GM18870 (cell line): ENCODE results near the gene PRR36.
"Not testable (repeated sequence)": the region's sequence is repeated elsewhere in the genome, so short reads cannot be mapped to it uniquely, and the experiment has no call there.

Experiments used
- ATAC-seq: cut with Tn5 transposase; IDR thresholded peaks from one replicate; pipeline ENCODE4 v1.9.1; 2021; ENCODE audit warnings: moderate library complexity; ENCODE audit not compliant: unreplicated experiment

The PRR36 gene

GRCh38 chr19:7900401-7900870 lies 26.2 kb upstream of the PRR36 start:
- no peak for ATAC-seq

- no peak for ATAC-seq
These were observed 25.7 kb upstream of the PRR36 start for GRCh38 chr19:7899751-7900378.

- ATAC-seq = no peak
These were observed 24.8 kb upstream of the PRR36 start for GRCh38 chr19:7898967-7899366.

GRCh38 chr19:7897292-7897691 lies 23.1 kb upstream of the PRR36 start:
- ATAC-seq = no peak

GRCh38 chr19:7895565-7895964 lies 21.4 kb upstream of the PRR36 start:
- no peak for ATAC-seq

GRCh38 chr19:7894612-7895309 lies 20.6 kb upstream of the PRR36 start:
- ATAC-seq = no peak

GRCh38 chr19:7893362-7894101 lies 19.3 kb upstream of the PRR36 start:
- not testable (repeated sequence) for ATAC-seq

GRCh38 chr19:7888826-7889217 lies 14.6 kb upstream of the PRR36 start:
- no peak for ATAC-seq

GRCh38 chr19:7888145-7888825 lies 14.1 kb upstream of the PRR36 start, which contains the start of gene LRRC8E:
Gene LRRC8E, plus strand, starts transcription at chr19:7888510. Its CDS starts 7,094 bp downstream, at chr19:7895604.
- ATAC-seq = no peak

GRCh38 chr19:7887408-7888144 lies 13.4 kb upstream of the PRR36 start:
- ATAC-seq = no peak

- no peak for ATAC-seq
These were observed 11.6 kb upstream of the PRR36 start for GRCh38 chr19:7885818-7886217.

- no peak for ATAC-seq
These were observed 9.8 kb upstream of the PRR36 start for GRCh38 chr19:7883796-7884570.

- no peak for ATAC-seq
These were observed 8.9 kb upstream of the PRR36 start for GRCh38 chr19:7883105-7883504.

- ATAC-seq = no peak
These were observed 7.7 kb upstream of the PRR36 start for GRCh38 chr19:7881910-7882309.

GRCh38 chr19:7879836-7880235 lies 5.6 kb upstream of the PRR36 start:
- no peak for ATAC-seq

- no peak for ATAC-seq
These were observed 5.1 kb upstream of the PRR36 start for GRCh38 chr19:7879111-7879807.

- no peak for ATAC-seq
These were observed 3.2 kb upstream of the PRR36 start for GRCh38 chr19:7877249-7877836.

- ATAC-seq = no peak
These were observed 695 bp upstream of the PRR36 start for GRCh38 chr19:7874897-7875273.
